HG03045 (cell line): Measurements from ENCODE around the gene PATZ1.
A peak's percentile ranks its signal among the peaks of the same experiment; 100 is the strongest.
"Not testable (repeated sequence)": the region's sequence is repeated elsewhere in the genome, so short reads cannot be mapped to it uniquely, and the experiment has no call there.

Experiments used
- ATAC-seq: cut with Tn5 transposase; IDR thresholded peaks from one replicate; pipeline ENCODE4 v1.9.1; 2021; ENCODE audit warnings: mild to moderate bottlenecking, moderate library complexity; ENCODE audit not compliant: unreplicated experiment

PATZ1 gene

DNA sequence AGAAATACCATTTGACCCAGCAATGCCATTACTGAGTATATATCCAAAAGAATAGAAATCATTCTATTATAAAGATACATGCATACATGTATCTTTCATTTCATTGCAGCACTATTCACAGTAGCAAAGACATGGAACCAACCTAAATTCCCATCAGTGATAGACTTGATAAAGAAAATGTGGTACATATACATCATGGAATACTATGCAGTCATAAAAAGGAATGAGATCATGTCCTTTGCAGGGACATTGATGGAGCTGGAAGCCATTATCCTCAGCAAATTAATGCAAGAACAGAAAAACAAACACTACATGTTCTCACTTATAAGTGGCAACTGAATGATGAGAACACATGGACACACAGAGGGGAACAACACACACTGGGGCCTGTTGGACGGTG lies 31.9 kb downstream of the PATZ1 start:
- not testable (repeated sequence) for ATAC-seq

DNA sequence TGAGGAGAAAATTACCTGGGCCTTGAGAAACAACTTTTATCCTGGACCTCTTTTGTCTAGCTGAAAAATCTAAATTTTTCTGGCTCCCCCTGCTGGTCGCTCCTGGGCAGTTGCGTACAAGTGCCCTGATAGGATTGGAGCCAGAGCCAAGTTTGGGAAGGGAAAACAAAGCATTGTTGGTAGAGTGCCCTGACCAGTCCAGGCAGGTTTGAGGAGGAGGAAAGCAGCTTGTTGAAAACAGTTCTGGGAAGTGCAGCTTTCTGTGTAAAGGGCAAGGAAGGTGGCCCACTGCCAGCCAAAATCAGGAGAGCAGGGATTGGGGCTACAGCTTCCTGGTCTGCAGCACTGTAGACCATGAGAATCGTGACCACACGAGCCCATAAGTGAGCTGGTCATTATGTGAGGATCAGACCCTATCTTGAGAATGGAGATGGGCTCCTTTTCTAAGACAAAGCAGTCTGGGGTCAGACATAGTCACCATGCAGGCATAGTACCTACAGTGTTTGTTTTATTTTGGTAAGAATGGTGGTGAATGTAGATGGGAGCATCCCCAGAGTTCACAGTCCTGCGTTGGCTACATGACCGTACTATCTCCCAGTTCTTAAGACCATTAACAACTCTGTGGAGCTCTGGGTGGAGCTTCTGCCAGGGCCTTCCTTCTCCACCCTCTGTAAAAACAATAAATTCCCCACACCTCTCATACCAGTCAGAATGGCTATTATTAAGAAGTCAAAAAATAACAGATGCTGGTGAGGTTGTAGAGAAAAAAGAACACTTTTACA lies 32.6 kb downstream of the PATZ1 start:
- no peak for ATAC-seq

DNA sequence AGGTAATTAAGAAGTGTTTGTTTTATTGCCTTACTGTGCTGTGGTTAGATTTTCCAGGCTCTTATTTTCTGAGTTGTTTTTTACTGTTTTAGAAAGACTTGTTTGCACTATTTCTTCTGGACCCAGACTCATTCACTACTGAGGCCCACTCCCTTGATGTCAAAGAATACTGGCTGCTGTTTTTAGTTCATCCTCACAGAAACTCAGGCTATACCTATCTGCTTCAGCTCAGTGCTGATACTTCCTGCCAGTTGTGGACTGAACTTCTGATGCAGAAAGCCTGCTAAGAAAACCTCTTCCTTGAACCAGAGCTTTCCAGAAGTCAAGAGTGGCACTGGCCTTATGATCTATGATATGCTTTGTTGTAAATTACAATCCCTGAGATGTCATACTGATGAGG lies 38.0 kb downstream of the PATZ1 start:
- no peak for ATAC-seq

DNA sequence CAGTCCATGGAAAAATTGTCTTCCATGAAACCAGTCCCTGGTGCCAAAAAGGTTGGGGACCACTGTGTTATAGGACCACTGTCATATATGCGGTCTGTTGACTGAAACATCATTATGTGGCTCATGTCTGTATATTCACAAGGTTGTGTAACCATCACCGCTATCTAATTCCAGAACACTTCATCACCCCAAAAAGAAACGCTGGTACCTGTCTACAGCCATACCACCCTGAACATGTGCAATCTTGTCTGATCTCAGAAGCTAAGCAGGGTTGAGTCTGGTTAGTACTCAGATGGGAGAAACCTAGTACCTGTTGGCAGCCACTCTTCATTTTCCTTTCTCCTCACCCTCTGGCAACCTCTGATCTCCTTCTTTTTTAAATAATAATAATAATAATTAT lies 41.0 kb downstream of the PATZ1 start:
- ATAC-seq = no peak

DNA sequence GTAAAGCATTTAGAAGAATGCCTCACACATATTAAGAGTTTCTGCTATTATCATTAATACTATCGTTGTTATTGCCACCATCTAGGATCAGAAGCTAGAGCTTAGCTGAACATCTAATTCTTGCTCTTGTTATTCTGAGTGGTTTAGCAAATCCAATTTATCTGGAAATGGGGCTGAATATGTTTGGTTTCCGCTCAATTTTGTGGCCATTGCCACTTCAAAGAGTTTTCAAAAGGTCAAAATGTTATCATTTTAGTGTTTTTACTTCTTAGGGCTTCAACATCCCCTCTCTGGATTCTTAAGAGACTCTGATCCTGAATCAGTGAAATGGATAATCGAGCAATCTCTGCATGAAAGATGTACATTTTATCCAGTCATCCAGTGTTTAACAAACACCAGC lies 43.6 kb downstream of the PATZ1 start:
- ATAC-seq = no peak

DNA sequence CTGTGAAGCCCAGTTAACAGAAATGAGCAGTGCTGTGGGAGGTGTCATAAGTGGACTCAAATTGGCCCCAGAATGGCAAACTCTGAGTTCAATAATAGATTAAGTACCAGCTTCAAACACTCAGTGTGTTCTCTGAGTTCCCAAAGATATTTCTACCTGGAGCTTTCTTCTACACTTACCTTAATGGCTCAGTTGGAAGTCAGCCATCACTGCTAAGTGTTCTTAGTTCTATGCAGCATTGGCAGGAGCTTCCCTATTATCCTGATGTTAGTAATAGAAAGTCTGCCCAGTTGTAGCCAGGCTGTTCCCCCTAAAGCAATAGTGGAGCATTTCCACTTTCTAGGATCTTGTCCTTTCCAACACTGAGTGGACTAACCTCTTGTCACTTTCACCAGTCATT lies 44.1 kb downstream of the PATZ1 start:
- ATAC-seq = no peak

DNA sequence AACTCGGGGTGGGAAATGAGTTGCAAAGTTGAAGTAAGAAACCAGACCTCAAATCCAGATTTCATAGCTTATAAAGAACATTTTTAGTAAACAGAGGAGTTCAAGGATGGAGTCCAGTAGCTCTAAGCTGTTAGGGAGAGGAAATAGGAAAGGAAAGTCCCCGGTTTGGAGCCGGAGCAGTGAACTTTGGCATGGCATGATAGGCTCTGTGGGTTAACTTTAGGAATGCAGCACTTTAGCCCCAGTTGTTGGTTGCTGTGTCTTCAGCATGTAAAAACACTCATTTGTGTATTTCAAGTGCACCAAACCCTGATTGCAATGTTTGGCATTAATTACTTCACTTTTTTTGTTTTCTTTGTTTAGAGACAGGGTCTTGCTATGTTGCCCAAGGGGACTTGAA lies 45.2 kb downstream of the PATZ1 start:
- ATAC-seq = no peak

DNA sequence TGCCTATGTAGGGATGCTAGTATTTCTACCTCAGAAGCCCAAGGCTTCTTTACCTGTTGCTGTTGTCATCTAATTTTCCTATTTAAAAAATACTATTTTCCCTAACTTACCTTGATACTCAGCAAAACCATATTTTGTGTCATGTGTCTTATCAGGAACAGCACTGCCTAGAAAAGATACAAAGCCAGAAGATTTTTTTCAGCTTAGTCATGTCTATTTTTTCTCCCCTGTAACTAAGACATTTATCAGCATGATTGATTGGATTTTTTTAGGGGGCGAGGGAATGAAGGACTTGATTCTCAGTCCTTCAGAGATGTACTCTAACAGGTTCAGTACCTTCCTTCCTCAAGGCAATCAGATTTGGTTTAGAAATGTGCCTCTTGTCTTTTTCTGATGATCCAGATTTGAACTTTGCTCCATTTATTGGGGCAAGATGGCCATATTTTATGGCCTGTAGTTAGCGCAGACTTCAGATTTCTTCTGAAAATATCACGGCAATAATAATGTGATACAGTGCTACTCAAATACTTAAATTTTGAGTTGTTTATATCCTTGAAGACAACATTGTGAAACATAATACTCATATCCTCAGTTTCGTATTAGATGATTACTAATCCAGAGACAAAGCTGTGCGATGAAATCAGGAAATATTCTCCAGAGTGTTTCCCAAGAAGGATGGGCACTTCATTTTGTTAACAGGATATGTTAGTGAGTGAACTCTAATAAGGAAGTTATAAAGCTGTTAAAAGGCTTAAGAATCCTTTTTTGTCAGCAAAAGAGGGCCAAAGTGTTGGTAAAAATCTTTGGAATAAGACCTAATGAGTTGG lies 50.1 kb downstream of the PATZ1 start:
- ATAC-seq = no peak

DNA sequence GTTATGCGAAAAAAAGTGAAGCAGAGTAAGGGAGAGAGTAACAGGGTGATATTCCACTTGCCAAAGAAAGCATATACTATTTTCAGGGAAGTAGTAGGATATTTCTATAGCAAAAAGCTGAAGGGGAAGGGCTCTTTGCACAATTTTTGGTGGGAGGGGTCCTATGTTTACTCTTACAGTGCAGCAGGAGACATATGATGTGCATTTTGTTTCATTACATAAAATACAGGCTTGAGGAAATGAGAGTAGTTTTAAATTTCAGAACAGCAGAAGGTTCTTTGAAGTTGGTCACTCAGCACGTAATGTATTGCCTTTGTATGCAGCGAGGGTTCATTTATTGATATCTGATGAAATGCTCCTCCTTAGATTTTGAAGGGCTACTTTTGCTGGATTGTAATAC lies 50.8 kb downstream of the PATZ1 start:
- no peak for ATAC-seq

DNA sequence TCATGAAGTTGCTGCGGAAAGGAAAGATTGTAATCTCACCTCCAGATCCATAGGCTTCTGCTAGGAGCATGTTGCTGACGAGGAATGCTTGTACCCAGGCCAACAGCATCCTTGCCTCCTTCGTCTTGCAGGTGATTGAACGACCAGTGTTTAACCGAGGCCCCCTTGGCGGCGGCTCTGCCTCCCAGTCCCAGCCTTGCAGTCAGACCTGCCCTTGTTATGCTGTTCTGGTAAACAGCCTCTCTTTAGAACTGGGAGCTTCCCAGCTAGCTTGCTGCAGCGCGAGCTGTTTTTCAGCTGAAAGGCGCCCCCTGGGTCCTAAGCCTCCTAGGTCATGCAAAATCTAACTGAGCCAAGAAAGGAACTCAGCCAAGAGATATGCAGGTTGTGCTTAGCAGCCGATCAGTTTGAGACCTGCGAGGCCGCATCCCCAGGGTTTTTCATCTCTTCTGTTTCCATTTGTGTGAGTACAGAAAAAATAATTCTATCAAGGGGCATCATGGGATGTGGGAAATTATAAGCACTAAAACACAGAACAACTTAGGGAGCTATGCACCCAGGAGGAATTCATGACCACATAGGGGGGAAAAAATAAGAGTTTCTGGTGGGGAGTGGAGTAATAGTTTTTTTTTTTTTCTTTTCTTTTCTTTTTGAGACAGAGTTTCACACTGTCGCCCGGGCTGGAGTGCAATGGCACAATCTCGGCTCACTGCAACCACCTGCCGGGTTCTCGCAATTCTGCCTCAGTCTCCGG lies 53.7 kb downstream of the PATZ1 start, which contains the start of gene PIK3IP1:
Gene PIK3IP1 (minus strand): TSS at position 253 of the 754 bp plus-strand sequence. CDS start 144 bp downstream, at position 109.
- ATAC-seq = no peak

DNA sequence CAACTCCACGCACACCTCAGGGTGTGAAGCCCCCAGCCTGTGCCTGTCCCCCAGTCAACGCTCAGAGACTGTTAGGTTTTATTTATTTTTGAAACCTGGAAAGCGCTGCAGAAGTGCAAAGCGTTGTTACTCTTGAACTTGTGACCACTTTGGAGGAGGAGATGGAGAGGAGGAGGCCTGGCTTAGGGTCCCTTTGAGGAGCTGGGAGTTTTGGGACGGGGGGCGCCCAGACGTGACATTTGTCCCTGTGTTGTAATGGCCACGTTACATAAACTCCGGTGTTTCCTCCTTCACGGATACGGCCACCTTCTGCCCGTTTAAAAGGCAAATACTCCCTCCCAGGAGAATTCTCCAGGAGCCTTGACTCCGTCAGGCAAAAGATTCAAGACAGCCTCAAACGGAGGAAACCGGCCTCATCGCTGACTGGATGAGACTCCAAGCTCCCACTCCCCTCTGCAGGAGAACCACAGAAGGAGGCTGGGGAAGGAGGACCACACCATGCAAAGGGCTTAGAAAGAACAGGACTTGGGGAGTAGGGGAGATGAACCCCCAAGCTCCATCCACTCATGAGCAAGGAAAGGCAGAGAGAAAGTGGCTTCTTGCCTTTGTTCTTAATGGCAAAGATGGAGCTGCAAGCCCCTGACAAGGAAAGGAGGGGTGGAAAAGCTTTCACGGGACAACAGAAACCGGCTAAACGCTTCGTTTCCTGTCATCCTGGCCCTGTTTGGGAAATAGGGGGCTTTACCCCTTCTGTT lies 54.5 kb downstream of the PATZ1 start:
- no peak for ATAC-seq

DNA sequence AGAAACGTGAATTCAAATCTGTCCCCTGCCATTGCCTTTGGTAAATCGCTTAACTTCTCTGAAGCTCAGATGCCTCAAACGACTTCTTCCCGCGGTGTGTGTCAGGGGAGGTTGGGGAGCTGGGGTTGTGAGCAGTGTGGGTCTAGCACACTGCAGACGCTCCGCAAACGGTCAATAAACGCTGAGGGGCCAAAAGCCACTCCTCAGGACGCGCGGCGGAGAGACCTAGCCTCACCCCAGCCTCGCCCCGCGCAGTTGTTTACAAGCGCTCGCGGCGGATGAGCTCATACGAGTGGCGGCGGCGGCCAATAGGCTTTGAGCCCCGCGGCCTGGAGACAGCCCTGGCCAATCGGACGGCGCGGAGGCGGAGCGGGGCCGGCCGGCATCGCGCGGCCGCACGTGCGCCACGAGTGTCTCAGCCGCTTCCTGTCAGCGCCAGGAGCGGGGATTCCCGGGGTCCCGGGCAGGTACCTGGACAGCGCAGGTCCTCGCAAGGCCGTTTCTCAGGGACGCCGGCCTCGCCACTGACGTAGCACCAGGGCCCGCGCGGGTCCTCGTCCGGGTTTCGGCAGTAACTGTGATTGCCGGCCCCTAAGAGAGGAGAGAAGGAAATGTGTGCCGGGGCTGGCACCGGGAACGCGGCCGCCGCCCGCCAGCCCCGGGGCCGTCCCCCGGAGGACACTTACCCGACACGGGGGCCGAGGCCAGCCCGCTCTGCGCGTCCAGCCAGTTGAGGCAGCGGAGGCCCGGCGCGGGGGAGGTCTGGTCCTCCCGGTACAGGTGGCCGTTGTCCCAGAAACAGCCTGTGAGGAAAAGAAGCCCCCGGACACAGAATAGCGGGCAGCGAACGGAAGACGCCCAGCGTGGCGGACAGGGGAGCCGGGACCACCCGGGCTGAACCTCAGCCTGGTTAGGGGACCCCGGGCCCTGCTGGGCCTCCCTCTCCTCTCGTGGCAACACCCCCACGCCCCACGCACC lies 55.4 kb downstream of the PATZ1 start:
- ATAC-seq = peak; percentile 87

DNA sequence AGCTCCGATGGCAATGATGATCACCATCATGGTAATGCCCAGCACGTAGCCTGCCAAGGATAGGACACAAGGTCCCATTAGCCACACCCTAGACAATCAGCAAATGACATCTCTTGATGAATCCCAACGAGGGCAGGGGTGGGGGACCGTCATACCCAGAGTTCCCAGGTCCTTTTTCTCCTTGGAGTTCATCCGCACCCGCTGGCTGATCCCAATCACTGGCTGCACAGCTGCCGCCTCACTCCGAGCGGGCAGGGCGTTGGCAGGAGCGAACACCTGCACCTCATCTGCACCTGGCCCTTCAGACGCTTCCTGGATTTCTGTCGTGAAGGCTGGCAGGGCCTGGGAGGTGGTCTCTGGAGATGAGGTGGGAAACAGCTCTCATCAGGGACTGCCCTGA lies 56.8 kb downstream of the PATZ1 start:
- ATAC-seq = no peak

DNA sequence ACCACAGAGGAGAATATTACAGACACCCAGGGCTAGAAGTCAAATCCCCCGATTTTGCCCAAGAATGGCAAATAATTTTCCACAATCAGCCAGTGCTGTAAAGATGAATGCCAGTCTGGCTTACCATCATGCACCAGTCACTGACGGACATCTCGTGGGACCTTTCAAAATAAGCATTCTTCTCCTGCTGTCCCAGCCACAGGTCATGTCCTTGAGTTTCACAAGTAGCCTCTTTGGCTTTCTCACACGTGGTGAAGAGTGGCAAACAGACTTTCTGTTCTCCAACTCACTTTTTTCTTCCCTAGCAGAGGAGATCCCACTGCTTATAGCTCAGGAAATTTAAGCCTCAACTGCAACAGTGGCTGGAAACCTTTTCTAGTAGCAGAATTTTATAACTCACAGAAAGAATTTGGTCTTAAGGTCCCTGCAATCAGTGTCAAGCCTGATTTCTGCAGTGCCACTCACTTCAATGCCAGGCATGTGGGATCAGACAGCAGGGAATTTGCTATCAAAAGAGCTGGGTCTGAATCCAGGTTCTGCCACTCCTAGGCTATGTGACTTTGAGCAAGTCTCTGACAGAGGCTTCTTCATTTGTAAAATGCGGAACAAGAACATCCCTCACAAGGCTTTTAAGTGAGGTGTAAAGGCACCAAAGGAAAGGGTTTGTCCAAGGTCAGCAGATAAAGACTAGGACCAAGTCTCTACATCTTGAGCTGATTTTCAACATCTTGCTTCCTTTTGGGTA lies 57.5 kb downstream of the PATZ1 start:
- no peak for ATAC-seq

DNA sequence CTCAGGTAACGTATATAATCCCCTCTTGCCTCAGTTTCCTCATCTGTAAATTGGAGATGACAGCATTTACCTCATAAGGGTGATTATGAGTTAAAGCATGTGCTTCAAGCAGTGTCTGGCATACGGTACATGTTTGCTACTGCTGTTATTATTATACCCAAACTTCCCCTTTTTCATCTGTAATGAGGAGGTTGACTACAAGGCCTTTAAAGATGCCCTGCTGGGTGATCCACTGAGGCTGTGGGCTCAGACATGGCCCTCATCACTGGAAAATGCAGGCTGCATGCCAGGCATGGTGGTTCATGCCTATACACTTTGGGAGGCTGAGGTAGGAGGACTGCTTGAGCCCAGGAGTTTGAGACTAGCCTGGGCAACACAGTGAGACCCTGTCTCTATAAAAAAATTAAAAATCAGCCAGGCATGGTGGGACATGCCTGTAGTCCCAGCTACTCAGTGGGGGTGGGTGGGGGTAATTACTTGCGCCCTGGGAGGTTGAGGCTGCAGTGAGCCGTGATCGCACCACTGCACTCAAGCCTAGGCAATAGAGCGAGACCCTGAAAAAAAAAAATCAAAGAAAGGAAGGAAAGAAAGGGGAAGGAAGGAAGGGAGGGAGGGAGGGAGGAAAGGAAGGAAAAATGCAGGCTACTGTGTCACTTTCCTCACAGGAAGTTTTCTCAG lies 58.2 kb downstream of the PATZ1 start:
- ATAC-seq = no peak

DNA sequence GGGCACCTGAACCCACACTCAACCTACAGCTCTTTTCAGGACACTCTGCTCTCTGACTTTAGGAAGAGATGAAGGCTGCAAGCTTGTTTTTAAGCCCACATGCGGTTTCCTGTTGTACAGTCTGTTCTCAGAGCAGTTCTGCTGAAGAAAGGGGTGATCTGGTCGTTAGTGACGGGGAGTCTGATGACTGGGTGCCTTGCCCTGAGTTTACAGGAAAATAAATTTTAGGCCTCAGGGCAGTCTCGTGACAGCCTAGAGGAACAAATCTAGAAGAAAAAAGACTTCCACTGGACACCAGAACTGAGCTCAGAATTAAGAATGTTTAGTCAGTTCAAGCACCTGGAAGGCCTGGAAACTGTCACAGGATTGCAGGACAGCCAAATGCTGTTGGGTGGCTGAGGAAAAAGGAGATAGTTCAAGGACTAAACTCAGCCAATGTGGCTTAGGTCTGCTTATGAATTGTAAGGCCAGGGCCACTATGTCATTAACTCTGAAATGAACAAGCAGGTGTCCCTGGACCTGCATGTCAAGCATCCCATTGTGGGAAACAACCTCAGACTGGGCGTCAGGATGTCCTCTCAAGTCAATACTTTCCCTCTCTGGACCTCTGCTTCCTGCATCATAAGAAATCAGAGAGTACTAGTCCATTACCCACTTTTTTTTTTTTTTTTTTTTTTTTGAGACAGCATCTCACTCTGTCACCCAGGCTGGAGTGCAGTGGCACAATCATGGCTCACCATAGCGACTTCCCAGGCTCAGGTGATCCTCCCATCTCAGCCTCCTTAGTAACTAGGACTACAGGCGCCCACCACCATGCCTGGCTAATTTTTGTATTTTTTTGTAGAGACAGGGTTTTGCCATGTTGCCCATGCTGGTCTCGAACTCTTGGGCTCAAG lies 59.5 kb downstream of the PATZ1 start:
- ATAC-seq = no peak
